Melanocyte of skin (primary cell): ENCODE results near the gene TMEM143. TPM values are rescaled to one million over a fixed set of nuclear protein-coding genes. Genes with fewer than 3 reads are reported as not detected.

Experiments used
- total RNA-seq, 2 donors: library from RNA; depleted of rRNA; stranded (reverse); fragments of >200 nt; gene quantifications; 2 replicates each; pipeline ENCODE4 v1.2.3, GENCODE V29; 2012

TMEM143 gene
- total RNA-seq: 1 to 10 TPM; 3.7 to 7.2 TPM

DNA sequence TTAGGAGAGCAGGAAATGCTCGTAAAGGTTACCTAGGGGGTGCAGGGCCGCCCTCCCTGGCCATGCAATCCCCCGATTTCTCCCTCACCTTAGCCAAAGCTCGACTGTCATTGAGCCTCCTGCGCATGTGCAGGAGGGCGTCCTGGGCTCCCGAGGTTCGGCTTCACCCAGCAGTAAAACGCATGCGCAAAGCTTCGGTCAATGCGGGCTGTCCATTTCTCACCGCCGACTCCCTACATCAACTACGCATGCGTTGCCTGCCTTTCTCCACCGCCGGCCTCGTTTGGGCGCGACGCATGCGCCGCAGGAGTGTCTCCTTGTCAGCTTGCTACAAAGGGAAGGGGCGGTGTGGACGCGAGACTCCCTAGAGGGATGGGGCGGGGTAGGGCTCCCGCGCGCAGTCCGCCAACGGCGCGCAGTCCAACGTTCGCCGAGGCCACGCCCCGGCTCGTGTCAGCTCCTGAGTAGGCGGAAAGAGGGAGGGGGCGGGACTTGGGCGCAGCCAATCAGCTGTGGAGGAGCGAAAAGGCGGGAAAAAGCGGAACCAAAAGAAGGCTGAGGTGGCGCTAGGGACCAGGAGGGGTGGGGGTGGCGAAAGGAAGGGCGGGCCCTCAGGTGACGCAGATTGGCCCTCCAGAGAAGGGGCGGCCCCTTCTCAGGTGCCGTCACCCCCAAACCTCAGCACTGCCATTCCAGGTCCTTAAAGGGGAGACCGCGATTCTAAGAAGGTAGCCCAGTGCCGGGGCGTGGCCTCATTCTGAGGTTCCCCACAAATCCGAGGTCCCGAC is at the start of gene TMEM143, which contains the start of gene SYNGR4:
TMEM143 (minus strand) TSS at position 131 of the 788 bp plus-strand sequence; CDS start at position 111, 20 bp downstream.
SYNGR4 (plus strand) TSS at position 558 of the 788 bp plus-strand sequence. CDS start 1,476 bp downstream, outside the sequence.

DNA sequence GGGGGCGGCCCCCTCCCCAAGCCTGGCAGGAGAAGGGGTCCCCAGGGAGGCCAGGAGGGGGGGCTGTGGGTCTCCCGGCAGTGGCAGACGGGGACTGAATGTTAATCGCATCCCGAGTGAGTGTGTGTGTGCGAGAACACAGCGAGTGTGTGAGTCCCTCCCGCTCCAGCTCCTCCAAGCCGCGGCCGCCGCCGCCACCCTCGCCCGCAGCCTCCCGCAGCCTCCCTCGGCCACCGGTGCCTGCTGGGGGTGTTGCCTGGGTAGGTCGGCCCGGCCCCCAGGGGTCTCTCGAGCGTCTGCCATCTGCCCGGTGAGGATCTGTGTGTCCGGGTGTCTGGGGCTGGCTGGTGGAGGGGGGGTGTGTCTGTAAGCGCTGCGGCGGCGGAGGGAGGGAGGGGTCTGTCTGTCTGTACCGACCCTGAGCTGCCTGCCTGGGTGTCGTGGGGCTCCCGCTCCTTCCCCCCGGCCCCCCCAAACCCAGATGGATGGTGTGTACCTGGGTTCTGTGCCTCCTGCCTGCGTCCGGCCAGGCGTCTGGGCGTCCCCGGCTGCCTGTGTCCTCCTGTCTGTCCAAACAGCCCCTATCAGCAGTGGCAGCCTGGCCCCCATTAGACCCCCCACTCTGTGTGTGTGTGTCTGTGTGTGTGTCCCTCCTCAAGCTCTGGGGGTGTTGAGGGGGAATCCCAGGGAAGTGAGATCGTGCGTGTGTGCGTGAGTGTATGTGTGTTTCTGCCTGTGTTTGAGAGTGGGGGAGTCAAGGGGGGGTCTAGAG is 30.0 kb upstream of the TMEM143 start, which contains the start of gene GRIN2D:
GRIN2D (plus strand) TSS at position 110 of the 772 bp plus-strand sequence. CDS start 4,725 bp downstream, outside the sequence.

DNA sequence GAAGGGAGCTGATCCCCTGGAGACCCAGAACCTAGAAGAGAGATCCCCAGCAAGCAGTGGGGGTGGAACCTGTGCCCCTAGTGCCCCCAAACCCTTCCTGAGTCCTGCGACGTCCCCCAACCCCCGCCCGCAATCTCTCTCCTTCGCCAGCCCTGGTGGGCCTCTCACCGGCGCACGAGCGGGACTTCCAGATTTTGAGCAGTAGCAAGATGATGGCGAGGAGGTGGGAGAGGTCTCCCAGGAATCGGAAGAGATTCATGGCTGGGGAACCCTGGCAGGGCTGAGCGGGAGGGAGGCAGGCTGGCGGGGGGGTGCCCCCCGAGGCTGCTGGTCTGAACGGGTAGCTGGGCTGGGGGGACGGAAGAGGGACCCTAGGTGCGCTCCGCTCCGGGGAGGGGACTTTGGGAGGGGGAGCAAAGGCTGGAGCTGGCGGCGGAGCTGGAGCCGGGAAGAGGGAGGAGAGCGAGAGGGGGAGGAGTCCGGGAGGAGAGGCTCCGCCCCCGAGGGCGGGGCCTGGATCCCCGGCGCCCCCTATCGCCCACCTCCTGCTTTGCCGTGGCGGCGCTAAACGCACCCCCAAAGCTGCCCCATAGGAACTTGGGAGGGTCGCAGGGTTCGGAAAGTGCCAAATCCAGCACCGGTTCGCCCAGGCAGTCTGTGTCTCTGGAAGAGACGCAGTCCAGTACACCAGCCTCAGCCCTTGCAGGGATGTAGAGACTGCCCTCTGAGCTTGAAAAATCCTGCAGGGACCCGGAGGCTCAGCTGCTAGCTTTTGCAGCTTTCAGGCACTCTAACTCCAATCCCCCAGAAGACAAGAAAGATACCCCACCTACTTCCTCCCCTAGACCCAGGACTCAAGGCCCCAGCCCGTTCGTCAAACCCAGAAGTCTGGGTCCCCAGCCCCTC is 27.6 kb upstream of the TMEM143 start, which contains the start of gene KDELR1:
KDELR1 (minus strand) TSS at position 452 of the 906 bp plus-strand sequence; CDS start at position 259, 193 bp downstream.

DNA sequence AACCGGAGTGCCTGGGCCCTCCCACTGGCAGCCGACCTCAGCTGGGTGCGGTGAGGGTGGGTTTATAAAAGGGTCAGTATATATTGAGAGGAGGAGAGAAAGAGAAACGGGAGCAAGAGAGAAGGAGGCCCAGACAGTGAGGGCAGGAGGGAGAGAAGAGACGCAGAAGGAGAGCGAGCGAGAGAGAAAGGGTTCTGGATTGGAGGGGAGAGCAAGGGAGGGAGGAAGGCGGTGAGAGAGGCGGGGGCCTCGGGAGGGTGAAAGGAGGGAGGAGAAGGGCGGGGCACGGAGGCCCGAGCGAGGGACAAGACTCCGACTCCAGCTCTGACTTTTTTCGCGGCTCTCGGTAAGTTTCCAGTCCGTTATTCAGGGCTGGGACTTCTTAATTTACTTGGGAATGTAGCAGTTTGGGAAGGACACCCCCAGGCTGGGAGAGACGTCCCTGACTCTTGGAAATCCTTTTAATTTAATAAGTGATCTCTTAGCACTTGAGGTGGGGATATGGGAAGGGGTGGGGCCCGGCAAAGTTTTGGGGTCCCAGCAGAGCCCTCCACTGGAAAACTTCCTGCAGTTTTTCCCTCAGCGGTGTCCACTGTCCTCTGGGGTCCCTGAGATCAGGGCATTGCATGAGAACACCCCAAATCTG is 38.4 kb downstream of the TMEM143 start, which contains the start of gene EMP3:
EMP3 (plus strand) TSS at position 288 of the 646 bp plus-strand sequence. CDS start 1,293 bp downstream, outside the sequence.

Other genes with a start within 250 kb of the TMEM143 start
- 10 to 100 TPM; 28.6 to 72.3 TPM for gene LIG1, start 193.6 kb downstream of the TMEM143 start, total RNA-seq
- 1 to 10 TPM; 2.7 to 2.8 TPM for gene ZSWIM9, start 193.3 kb downstream of the TMEM143 start, total RNA-seq
- gene CARD8, start 108.0 kb downstream of the TMEM143 start, total RNA-seq: 10 to 100 TPM; 15.8 to 21.0 TPM
- gene ZNF114, start 93.9 kb downstream of the TMEM143 start, total RNA-seq: 1 to 10 TPM in 1 of 2 donors, under 1 TPM in 1; 0.69 to 2.0 TPM
- 100 to 1,000 TPM; 226 to 291 TPM for gene EMP3, start 38.4 kb downstream of the TMEM143 start, total RNA-seq
- not detected for gene SYNGR4, start 427 bp upstream of the TMEM143 start, total RNA-seq
- gene KDELR1, start 27.6 kb upstream of the TMEM143 start, total RNA-seq: 10 to 100 TPM; 41.3 to 54.6 TPM
- gene GRIN2D, start 29.7 kb upstream of the TMEM143 start, total RNA-seq: 1 to 10 TPM in 1 of 2 donors, under 1 TPM in 1; 0.67 to 1.0 TPM
- gene GRWD1, start 82.0 kb upstream of the TMEM143 start, total RNA-seq: 10 to 100 TPM; 37.5 to 54.6 TPM
- gene KCNJ14, start 91.6 kb upstream of the TMEM143 start, total RNA-seq: under 1 TPM; 0.33 to 0.34 TPM
- gene CYTH2, start 105.4 kb upstream of the TMEM143 start, total RNA-seq: 10 to 100 TPM; 33.3 to 34.1 TPM
- under 1 TPM in 1 of 2 donors, not detected in 1; under 0.01 TPM for gene LMTK3, start 147.9 kb upstream of the TMEM143 start, total RNA-seq
- under 1 TPM in 1 of 2 donors, not detected in 1; 0.33 TPM for gene SULT2B1, start 188.2 kb upstream of the TMEM143 start, total RNA-seq
- gene SPACA4, start 242.8 kb upstream of the TMEM143 start, total RNA-seq: not detected